Measurements from ENCODE around the gene RGS19.
A peak's percentile ranks its signal among the peaks of the same experiment; 100 is the strongest.

The RGS19 gene

DNA sequence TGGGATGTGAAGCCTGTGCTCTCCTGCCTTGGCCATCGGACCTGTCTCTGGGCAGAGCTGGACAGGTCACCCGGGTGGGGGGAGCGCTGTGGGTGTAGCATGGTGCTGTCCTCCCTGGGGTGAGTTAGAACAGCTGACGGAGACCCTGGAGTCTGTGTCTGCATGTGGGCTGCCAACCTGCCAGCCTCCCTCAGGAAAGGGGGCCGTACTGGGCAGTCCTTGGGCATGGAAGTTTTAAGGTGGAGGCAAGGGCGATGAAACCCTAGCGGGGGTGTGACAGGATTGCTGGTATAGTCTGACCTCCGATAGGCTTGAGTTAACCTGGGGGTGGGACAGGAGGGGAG is 32.3 kb downstream of the RGS19 start:
- DNase-seq = no peak

DNA sequence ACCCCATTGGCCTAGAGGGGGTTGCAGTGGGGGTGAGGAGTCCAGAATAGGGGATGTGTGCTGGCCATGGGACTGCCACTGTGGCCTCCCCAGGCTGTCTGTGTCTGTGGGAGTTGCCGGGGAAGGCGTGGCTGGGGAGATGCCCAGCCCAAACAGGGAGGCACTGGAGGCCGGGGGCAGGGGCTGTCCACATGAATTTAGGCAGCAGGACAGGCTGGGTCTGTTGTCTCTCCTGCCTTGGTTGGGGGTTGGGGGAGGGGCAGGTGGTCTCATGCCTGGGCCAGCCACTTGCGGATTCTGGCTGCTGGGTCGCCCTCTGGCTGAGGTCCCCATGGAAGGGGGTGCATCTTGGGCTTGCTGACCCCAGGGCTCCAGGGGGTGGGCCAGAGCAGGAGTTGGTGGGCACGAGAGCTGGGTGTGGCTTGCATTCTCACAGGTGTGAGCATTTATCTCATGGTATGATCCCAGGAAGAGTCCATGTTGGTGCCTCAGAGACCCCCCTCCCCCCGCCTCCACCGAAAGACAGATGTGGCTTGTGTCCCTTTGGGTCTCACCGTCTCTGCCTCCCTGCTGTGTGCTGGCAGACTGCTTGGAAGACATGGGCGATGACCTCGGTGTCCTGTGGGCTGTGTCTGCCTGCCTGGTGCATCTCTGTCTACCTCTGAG is 33.8 kb downstream of the RGS19 start:
- no peak for DNase-seq

DNA sequence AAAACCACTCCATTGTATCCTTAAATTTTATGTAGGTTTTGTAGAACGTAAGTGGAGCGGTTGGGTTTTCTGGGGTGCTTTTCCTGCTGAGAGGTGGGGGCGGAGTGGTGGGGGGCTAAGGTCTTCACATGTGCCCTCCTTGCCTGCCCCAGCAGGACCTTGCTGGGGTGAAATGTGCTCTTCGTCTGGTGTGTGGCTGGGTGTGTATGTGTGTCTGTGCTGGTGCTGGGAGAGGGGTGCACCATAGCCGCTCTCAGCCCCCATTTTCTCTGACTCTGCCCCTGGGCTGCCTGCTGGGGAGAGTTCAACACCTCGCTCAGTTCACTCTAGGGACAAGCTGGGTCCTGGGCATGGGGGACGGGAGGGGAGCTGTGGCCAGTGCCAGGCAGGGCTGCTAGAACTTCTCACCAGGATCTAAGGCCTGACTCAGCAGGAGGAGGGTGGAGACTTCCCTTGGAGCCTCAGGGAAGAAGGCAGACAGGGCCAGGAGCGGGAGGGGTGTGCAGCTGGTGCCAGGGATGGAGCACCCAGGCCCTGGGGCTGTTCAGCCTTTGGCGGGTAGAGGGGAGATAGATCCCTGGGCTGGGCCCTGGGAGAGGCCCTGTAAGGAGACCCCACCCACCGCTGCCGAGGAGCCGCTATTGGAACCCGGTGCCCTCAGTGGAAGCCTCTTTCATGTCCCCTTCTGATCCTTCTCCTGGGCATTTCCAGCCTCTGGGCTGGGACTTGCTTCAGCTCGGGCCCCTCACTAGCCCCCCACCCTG is 34.7 kb downstream of the RGS19 start:
- DNase-seq = no peak

DNA sequence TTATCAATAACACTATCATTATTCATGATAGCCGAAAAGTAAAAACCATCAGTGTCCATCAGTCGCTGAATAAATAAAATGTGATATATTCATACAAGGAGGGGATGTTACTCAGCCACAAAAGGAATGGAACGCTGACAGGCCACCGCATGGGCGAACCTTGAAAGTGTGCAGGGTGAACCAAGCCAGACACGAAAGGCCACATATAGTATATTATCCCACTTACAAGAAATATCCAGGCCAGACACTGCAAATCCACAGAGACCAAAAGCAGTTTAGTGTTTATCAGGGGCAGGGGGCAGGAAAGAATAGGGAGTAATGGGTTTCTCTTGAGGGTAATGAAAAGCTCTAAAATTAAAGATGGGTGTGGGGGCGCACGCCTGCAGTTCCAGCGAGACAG is 35.5 kb downstream of the RGS19 start:
- no peak for DNase-seq

DNA sequence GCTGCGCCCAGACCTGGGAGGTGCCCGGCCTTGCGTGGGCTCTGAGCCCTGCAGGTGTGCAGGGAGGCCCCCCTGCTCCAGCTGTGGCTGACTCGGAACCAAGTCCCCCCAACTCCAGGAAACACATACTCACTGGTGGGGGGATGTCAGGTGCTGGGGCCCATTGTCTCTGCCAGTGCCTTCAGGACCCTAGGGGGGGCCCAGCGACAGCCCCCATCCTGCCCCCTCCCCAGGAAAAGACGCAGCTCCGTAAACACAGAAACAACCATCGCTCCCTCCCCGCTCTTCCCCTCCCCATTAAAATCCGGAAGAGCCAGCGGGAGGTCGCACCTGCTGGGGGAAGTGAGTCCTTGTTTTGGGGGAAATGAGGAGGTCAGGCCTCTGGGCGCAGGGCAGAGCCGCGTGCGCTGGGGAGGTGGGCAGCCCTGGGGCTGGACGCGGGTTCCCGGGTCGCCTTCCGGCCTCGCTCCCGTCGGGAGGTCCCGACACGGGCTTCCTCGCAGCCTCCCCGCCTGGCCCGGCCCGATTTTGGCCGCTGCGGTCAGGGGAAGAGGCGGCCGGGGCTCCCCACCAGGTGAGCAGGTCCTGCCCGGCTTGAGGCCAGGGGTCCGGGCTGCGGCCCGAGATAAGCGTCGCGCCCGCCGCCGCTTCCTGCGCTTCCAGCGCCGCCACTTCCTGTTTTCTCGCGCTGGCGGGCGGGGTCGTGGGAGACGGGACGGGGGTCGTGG is 37.1 kb downstream of the RGS19 start:
- DNase-seq = no peak

DNA sequence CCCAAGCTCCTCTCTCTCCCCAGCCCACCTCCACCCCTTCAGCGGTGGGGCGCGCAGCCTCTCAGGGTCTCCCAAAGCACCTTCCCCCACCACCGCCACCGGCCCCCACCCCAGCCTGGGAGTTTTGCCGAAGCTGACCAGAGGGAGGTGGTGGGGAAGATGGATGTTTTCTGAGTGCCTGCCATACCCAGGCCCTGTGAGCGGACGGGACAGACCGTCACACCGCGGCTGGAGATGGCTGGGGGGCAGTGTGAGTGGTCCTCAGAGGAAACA is 37.6 kb downstream of the RGS19 start:
- DNase-seq = no peak

DNA sequence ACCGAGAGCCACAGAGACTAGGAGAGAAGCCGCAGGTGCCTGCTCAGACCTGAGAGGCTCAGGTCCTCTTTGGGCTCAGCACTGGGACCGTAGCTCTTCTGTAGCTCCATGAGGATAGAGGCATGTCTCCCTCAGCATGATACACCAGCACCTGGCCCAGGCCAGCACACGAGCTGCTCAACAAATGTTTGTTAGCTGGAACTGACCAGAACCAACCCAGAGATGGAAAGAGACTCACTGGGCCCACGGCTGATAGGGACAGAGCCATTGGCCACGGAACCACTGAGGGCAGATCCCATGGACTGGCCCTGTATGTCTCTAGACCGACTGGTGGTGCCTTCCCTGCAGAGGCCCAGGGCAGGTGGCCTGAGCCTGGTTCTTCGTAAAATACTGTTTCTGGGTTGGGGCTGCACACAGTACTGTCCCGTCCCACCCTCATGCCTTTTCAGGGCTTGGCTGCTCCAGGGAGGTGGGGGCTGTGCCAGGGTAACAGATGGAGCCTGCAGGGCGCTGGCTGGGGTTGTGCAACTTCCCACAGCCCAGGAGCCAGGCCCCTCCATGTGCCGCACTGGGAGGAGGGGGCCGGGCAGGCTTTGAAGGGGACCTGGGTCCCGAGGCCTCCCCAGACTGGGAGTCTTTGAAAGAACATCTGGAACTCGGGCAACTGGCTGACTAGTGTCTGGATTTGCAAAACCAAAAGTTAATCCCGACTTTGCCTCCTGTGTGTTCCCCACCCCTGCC is 38.1 kb downstream of the RGS19 start:
- no peak for DNase-seq

DNA sequence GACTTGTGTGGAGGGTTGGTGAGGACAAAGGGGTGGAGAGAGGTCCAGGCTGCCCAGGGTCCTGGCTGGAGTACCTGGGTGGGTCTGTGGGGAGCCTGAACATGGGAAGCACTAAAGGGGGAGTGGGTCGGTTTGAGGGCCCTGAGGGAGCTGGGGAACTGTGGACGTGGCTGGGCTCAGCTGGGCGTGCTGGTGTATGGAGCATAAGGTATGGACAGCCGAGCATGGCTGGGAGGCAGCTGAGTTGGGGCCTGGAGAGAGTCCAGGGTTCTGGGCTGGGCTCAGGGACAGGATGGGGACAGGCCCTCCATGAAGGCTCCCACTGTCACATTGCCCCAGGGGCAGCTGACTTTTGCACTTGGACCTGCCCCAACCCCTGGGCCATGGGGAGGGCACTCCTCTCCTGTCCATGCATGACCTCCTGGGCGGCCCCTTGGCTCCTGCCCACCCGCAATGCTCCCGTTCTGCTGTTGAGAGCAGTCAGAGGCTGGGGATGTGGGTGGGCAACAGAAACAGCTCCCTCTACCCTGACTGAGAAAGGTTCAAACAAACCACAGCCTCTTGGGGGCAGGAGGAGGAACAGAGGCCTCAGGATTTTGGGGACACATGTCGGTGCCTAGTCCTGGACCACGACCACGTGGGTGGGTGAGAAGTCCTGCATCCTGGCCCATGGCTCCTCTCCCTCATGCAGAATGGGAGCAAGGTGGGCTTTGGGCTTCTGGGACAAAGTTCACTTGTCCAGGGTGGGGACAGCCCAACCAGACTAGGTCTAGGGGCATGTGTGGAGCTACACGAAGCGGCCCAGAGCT is 38.9 kb downstream of the RGS19 start:
- DNase-seq = no peak

DNA sequence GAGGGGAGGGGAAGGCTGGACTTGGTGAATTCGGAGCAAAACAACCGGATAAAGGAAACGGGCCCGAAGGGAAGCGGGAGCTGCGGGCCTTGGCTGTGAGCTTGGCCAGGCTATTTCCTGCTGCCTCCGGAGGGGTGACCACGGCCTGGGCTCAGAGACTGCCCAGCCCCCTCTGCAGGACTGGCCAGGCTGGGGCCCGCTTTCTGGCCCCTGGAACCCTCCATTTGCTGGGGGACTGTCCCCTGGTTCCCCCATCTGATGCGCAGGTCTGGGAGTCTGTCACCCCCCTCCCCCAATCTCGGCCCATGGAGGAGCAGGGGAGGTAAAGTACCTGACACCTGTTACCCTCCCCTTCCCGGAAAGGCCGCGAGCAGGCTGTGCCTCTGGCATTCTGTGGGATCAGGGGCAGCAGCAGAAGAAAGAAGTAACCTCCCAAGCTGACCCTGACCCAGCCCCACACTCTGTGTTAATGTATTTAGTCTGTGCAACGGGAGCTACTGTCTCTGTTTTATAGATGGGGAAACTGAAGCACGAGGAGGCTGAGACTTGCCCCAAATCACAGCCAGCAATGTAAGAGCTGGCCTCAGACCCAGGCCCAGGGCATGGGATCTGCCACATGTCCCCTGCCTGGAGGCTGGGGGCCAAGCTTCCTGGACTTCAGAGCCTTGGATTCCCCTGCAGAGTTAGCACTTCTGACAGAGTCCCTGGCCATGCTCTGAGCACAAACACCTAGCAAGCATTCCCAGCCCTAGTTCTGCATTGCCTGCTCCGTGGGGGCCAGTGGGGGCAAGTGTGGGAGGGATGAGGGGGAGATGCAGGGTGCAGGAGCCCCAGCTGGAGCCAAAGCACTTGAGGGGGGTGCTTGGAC is 39.8 kb downstream of the RGS19 start:
- DNase-seq = no peak

DNA sequence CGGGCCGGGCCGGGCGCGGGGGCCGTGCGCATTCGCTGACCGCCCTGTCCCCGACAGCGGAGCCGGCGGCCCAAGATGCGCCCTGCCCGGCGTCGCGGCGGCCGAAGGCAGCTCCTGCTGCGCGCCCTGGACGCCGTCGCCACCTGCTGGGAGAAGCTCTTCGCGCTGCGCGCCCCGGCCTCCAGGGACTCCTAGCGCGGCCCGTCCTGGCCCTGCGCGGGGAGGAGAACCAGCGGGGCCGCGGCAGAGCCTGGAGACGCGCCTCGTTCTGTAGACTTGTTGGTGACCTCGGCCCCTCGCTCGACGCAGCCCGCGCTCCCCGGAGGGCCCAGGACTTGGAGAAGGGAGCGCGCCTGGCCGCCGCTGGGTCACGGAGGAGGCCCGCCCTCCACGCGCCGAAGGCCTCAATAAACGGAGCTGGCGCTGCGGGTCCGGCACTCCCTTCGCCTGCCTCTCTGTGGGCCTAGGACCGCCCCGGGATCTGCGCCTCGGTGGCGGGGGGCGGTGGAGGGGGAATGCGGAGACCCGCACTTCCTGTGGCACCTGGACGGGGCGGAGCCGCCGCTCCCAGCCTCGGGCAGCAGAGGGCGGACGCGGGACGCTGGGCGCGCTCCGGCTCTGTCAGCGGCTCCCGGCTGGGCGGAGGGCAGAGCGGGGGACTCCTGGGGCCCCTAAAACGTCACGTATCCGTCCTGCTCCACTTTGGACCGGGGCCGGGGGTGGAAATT is 40.6 kb downstream of the RGS19 start:
- DNase-seq = peak; percentile 34

DNA sequence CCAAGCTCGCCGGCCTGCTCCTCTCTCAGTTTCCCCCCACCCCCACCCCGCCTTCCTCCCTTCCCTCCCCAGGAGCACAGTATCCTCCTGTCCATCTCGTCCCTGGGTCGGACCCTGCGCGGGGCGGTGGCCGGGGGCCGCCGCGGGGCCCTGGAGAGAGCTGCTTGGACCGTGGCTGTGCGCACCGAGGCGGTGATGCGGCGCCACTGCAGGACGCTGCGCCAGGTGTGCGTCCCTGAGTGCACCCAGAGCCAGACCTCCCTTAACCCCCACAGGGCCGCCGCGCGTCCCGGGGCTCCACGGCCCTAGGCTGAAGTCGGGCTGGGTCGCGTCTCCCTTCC is 41.1 kb downstream of the RGS19 start:
- DNase-seq = no peak

DNA sequence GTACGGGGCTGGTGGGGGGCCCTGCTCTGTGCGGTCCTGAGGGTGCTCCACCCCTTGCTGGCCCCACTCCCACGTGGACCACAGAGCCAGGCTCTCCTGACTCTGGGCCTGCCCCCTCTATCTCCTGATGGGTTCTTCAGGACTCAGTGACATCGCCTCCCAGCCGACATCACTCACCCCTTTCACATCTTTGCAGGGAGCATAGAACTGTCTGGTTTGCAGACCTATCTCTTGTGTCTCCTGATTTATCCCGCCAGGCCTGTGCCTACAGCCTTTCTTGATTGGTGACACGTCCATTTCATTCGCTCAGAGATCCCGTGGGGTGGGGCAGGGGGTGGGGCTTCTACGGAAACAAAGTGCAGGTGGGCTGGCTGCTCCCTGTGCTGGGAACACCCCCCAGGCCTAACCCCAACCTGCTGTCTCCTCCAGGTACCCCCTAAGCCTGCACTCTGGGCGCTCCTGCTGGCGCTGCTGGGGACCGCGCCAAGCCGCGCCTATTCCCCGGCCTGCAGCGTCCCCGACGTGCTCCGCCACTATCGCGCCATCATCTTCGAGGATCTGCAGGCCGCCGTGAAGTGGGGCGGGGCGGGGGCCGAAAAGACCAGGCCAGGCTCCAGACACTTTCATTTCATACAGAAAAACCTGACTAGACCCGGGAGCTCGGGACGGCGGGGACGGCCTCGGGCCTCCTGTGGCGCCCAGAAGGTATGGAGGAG is 41.7 kb downstream of the RGS19 start:
- DNase-seq = no peak

DNA sequence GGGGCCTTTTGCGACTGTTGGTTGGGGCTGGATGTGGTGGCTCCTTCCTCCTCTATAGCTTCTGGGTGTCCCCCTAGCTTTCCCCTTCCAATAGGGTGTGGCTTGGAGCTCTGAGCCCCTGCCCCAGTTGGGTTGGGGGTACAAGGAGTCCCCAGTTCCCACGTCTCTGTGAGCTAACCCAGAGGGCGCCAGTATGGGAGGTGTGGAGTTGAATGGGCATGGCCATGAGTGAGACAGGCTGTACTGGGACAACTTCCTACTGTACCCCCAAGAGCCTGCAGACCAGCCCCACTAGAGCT is 42.2 kb downstream of the RGS19 start:
- no peak for DNase-seq

DNA sequence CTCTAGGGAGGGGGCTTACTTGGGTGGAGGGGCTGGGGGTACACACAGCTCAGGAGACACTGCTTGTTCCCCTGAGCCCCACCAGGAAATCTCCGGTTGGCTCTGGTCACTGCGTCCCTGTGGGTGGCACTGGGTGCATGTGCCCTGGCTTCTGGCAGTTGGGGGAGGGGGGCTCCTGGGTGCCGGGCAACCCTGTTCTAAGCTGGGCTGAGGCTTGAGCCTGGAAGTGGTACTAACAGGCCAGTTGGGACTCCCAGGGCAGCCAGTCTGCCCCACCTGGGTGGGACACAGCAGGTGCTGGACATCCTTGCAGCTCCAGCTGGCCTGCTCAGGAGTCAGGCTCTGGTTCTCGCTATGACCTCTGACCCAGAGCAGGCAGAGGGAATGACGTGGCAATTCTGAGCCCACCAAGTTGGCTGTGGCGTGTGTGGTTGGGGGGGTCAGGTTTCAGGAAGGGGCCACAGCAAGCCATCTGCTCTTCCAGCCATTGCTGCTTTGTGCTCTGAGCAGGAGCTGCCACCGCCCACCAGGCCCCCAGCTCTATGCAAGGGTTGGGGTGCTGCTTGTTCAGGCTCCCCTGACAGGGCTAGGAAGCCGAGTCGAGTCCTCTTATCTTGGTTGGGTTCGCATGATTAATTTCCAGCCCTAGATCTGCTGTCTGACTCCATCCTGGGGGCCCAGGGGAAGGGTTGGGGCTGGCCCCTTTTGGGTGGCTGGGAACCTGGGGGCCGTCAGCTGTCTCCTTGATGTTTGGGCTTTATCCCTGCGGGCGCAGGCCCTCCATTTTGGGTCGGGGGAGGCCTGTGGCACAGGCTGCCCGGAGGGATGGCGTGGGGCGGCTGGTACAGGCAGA is 42.7 kb downstream of the RGS19 start:
- DNase-seq = no peak

DNA sequence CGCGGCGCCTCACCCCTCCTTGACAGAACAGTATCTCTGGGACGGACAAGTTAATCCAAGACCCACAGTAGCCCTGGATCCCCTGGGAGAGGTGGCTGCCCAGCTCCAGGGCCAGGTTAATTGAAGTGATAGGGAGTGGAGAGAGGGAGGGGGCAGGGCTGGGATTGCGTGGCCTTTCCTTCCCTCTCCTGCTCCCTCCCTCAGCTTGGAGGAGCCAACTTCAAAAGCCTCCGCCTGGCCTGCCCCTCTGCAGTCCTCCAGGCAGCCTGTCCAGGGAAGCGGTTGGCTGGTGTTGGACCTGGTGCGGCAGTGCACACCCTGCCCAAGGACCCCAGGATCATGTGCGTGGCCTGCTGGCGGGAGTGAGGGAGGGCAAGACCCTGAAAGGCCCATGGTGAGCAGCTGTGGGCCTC is 43.4 kb downstream of the RGS19 start, which contains the start of gene C20orf204:
Gene C20orf204 (plus strand): TSS at position 250 of the 413 bp plus-strand sequence. CDS start 142 bp downstream, at position 392.
- DNase-seq = no peak

DNA sequence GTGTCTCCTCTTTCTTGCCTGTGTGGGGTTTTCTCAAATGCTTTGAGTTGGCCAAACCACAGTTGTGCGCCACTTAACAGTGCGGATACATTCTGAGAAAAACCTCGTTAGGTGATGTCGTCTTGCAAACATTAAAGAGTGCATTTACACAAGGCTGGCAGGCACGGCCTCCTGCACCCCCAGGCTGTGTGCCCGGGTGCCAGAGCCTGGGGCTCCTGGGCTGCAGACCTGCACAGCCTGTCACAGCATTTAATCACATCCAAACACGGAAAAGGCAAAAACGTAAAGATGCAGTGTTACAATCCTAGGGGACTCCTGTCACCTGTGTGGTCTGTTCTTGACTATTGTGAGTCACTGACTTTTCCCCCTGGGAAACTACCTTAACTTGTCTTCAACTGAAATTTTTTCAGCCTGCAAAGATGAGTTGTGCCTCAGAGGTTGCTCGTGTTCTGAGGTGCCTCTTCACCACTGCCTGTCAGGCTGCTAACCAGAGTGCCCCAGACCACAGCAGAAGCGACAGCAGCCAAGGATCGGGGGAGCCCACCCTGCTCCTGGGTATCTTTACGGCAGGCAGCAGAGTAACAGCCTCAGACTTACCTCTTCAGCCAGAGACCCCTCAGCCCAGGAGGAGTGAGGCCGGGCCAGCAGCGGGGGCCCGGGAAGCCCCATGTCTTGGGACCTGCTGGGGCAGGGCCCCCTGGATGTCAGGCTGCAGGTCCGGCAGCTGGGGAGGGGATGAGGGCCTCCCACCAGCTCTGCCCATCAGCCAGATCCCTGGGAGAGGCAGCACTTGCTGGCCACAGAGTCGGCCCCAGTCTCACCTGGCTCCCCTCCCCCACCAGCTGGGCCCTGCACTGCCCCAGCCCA is 44.0 kb downstream of the RGS19 start:
- DNase-seq = no peak

DNA sequence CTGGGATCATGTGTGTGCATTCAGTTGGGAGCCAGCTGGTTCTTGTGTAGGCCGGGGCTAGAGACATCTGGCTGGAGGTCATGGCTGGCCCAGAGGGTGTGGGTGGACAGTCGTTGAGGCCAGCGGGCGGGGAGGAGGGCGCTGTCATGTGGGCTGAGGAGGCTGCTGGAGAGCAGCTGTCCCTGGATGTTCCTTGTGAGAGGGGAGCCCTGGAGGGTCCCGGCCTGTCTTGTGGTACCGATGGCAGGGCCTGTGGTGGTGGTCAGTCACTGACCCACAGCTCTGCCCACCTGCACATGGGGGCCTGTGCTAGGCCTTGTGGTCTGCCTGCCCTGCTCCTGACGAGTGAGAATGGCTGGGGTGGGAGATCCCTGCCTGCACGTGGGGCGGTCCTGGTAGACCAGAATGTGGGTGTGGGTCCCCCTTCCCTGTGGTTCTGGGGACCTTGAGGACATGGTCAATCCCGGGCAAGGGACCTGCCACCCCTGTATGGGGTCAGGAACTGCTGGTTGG is 45.3 kb downstream of the RGS19 start:
- DNase-seq = no peak

Data from DMS153 (cell line).